ENCODE results near the gene LRRC3.

Gene LRRC3

GRCh38 chr21:44423941-44424607 lies 31.2 kb upstream of the LRRC3 start:
- in situ Hi-C loops (cut with MboI; ENCODE audit: low sequenced_read_pairs): no loop called here

DNA sequence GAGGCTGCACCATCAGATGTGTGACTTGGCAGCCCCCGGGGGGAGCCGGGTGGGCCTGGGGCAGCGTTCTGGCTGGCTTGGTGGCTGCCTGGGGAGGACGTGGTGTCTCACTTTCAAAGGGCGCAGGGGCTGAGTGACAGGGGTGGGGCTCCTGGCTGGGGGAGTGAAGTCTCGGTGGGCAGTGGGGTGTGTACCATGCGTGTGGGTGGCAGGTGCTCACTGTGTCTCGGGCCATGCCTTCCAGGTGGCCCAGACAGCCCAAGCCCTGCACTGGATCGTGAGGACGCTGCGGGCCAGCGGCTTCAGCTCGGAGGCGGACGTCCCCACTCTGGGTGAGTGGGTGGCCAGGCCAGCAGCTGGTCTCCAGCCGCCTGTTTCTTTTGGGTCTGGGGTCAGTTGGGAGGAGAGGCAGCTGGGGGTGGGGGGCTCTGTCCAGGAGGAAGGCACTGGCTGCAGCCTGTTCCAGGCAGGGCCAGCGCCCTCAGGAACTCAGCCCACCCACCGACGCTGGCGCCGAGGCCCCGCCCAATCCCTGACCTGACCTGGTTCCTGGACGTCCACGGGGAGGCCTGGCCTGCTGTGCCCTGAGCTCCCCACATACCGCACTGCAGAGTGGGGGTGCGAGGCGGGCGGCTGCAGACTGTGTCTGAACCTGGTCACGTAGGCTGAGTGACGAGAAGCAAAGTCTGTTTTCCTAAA lies 30.6 kb upstream of the LRRC3 start:
- in situ Hi-C loops (cut with MboI; ENCODE audit: low sequenced_read_pairs): no loop called here

DNA sequence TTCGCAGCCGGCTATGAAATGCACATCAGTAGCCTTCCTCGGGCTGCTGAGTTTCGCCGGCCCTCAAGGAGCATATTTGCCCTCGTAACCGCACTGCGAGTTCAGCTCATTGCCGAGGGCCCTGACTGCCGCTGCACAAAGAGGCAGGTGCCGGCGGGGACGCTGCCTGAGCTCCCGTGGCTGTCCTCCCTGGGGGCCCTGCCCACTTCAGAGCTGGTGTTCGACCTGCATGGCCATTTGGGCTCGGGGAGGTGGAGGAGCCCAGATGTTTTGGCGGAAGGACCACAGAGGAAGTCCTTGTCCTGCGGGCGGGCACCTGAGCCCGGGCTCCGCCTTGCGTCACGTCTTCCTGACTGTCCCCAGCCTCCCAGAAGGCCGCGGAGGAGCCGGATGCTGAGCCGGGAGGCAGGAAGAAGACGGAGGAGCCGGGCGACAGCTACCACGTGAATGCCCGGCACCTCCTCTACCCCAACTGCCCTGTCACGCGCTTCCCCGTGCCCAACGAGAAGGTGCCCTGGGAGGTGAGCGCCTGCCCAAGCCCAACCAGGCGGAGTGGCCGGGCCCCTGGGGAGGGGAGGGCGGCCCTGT lies 29.9 kb upstream of the LRRC3 start:
- in situ Hi-C loops (cut with MboI; ENCODE audit: low sequenced_read_pairs): no loop called here

- in situ Hi-C loops (cut with MboI; ENCODE audit: low sequenced_read_pairs): no loop called here
Observed at GRCh38 chr21:44425895-44426662, 29.2 kb upstream of the LRRC3 start.

GRCh38 chr21:44426663-44427191 lies 28.6 kb upstream of the LRRC3 start:
- in situ Hi-C loops (cut with MboI; ENCODE audit: low sequenced_read_pairs): no loop called here

DNA sequence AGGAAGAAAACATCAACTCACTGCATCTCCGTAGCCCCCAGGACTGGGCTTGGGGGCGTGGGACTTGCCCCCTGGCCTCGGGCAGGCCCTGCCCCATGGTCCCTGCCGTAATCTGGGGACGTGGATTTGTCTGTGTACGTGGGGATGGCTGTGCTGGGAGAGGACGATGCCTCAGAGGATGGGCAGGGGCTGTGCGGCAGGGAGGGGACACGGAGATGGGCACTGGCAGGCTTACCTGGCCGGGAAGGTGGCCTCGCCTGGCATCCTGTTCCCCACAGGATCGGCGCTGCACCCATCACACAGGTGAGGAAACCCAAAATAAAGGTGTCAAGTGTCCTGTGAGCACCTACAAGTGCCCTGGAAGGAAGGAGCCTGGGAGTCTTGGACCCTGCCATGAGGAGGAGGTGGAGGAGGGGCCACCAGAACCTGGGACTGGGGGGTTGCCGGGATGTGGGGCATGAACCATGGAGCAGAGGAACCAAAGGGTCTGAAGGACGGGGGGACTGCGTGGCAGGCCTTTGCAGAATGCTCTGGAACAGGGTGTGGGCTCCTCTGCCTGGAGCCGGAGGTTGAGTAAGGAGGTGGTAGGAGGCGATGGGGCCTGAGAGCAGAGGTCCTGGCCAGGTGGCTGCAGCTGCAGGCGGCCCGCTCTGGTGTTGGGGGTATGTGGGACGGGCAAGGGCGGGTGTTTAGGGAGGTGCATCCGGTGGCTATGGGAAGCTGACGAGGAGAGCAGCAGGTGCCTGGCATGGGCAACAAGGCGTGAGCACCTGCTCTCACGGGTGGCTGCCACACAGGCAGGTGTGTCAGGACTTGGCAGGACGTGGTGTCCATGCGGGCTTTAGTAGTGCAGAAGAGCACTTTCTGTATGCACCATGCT lies 27.8 kb upstream of the LRRC3 start:
- in situ Hi-C loops (cut with MboI; ENCODE audit: low sequenced_read_pairs): no loop called here

DNA sequence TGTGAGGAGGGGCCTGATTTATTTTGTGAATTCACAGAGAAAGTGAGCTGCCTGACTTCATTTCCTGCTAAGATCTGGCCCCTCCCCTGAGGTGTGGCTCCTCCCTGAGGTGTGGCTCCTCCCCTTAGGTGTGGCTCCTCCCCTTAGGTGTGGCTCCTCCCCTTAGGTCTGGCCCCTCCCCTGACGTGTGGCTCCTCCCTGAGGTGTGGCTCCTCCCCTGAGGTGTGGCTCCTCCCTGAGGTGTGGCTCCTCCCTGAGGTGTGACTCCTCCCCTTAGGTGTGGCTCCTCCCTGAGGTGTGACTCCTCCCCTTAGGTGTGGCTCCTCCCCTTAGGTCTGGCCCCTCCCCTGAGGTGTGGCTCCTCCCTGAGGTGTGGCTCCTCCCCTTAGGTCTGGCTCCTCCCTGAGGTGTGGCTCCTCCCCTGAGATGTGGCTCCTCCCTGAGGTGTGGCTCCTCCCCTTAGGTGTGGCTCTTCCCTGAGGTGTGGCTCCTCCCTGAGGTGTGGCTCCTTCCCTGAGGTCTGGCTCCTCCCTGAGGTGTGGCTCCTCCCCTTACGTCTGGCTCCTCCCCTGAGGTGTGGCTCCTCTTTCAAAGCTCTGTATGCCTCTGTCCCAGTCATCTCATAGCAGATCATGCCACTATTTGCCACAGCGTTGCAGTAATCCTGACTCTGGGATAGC lies 26.9 kb upstream of the LRRC3 start:
- in situ Hi-C loops (cut with MboI; ENCODE audit: low sequenced_read_pairs): no loop called here

- in situ Hi-C loops (cut with MboI; ENCODE audit: low sequenced_read_pairs): no loop called here
Observed at GRCh38 chr21:44429894-44430293, 25.4 kb upstream of the LRRC3 start.

- in situ Hi-C loops (cut with MboI; ENCODE audit: low sequenced_read_pairs): no loop called here
Observed at GRCh38 chr21:44431300-44431699, 24.0 kb upstream of the LRRC3 start.

GRCh38 chr21:44432841-44433790 lies 22.2 kb upstream of the LRRC3 start:
- in situ Hi-C loops (cut with MboI; ENCODE audit: low sequenced_read_pairs): no loop called here

GRCh38 chr21:44433791-44434567 lies 21.3 kb upstream of the LRRC3 start:
- in situ Hi-C loops (cut with MboI; ENCODE audit: low sequenced_read_pairs): no loop called here

DNA sequence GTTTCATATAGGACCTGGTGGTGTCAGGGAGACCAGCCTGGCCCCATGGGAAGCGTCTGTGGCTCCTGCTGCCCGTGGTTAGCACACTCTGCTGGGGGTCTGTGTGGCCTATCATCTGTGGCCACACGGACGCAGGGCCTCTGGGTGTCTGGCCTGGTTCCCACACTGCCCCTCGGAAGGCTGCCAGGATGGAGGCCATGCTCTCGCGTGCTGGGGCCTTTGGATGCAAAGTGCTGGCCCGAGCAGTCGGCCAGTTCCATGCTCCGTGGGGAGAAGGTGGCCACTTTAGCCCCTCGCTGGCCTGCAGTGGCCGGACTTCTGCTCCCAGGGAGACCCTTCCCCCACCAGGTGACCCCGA lies 20.8 kb upstream of the LRRC3 start:
- in situ Hi-C loops (cut with MboI; ENCODE audit: low sequenced_read_pairs): no loop called here

GRCh38 chr21:44434936-44435635 lies 20.2 kb upstream of the LRRC3 start:
- in situ Hi-C loops (cut with MboI; ENCODE audit: low sequenced_read_pairs): no loop called here

DNA sequence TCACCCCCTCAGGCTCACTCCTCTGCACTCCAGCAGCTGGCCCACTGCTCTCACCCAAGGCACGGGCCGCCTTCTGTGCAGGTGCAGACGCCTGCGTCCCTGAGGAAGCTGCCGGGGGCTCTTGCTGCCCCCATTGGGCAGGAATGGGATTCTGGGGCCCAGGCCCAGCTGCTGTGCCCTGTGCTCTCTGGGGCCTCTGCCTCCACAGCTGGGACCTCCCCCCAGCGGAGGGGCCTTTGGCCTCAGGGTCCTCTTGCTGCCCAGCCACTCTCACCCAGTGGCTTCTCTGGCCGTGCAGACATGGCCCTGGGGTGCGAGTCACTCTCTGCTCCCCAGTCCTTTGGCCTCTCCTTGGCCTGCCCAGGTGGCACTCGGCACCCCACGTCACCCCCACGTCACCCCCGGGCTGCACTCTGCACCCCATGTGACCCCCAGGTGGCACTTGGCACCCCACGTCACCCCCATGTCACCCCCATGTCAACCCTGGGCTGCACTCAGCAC lies 19.1 kb upstream of the LRRC3 start:
- in situ Hi-C loops (cut with MboI; ENCODE audit: low sequenced_read_pairs): no loop called here

DNA sequence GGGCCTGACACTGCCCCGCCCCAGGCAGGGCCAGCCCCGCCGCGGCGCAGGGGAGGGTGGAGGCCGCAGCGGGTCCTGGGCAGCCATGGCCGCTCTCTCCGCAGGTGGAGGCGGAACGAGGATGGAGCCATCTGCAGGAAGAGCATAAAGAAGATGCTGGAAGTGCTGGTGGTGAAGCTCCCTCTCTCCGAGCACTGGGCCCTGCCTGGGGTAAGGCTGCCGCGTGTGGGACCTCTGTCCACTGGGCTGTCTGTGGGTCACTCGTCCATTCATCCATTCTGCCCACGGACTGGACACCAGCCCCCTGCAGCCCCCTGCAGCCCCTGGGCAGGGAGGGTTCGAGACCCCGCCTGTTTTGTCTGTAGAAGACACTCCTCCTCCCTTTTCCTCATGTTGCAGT lies 18.4 kb upstream of the LRRC3 start:
- in situ Hi-C loops (cut with MboI; ENCODE audit: low sequenced_read_pairs): no loop called here

DNA sequence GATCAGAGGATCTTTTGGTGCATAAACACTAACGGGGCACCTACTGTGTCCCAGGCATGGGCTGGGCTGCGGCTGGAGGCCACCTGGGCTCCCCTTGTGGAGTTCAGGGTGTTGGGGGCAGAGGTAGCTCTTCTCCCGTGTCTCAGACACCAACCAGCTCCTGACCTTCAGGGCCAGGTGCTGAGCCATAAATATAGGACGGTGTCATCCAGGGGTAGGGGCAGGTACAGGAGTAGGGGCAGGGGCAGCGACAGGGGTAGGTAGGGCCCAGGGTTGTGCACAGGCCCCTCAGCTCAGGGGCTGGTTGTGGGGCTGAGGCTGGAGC lies 18.0 kb upstream of the LRRC3 start:
- in situ Hi-C loops (cut with MboI; ENCODE audit: low sequenced_read_pairs): no loop called here

GRCh38 chr21:44437696-44438431 lies 17.4 kb upstream of the LRRC3 start:
- in situ Hi-C loops (cut with MboI; ENCODE audit: low sequenced_read_pairs): no loop called here
